Measurements from ENCODE around the gene SIRT3.
"Not testable (repeated sequence)": the region's sequence is repeated elsewhere in the genome, so short reads cannot be mapped to it uniquely, and the experiment has no call there.

SIRT3 gene

DNA sequence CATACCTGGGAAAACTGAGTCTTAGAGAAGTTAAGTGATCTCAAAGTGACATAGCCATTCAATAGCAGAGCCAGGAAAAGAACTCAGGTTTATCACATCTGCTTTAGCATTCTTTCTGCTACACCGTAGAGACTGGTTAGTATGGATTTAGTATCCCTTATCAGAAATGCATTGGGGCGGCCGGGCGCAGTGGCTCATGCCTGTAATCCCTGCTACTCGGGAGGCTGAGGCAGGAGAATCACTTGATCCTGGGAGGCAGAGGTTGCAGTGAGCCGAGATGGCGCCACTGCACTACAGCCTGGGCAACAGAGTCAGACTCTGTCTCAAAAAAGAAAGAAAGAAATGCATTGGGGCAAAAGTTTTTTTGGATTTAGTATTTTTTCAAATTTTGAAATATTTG, 2.2 kb upstream of the SIRT3 start:
- not testable (repeated sequence) for DNase-seq

DNA sequence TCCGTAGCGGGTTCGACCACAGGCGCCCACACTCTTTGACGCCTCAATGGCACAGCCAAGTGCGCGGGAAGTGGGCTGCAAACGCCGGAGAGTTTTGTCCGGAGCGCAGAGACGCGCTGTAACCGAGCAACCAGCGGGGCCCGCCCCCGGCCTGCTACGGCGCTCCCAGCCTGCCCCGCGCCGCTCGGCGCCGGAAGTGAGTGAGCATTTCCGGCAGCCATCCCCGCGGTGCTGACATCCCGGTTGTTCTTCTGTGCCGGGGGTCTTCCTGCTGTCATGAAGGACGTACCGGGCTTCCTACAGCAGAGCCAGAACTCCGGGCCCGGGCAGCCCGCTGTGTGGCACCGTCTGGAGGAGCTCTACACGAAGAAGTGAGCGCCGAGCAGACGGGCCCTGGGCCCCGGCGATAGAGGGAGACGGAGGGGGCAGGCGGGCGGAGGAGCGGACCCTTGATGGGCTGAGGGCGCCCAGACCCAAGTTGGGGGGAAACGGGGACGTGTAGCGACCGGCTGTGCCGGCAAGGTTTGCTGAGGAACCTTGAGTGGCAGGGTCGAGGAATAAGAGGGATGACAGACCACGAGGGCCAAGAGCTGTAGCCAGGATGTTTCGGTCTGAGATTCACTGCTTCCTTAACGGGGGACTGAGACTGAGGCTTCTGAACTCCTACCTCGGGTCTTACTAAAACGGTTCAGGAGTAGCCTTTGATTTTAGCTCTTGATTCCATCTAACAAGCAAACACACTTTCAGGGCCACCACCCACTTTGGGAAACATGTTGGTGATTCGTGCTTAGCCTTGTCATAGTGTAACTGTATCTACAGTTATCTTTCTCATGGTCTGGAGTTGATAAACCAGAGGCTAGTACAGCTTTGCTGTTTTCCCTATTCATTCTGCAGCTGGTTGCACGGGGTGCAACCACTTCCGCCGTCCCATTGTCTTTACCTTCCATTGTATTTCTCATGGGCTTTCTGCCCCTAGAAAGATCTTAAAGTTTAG, 929 bp upstream of the SIRT3 start, which contains the start of gene PSMD13:
TSS of gene PSMD13 (plus strand) at position 203 of the 994 bp plus-strand sequence. CDS start at position 277, 74 bp downstream.
- peak; percentile 56 for DNase-seq

GRCh38 chr11:235609-235996, 539 bp downstream of the SIRT3 start:
- no peak for DNase-seq

DNA sequence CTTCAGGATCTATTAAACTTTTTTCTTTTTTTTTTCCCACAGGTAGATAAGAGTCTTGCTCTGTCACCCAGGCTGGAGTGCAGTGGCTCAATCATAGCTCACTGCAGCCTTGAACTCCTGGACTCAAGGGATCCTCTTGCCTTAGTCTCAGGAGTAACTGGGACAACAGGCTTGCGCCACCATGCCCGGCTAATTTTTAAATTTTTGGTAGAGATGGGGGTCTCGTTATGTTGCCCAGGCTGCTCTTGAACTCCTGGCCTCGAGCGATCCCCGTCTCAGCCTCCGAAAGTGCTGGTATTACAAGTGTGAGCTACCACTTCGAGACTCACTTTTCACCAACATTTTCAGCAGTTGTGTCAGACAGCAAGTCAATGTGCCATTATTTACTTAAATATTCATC, 962 bp downstream of the SIRT3 start:
- DNase-seq = no peak

DNA sequence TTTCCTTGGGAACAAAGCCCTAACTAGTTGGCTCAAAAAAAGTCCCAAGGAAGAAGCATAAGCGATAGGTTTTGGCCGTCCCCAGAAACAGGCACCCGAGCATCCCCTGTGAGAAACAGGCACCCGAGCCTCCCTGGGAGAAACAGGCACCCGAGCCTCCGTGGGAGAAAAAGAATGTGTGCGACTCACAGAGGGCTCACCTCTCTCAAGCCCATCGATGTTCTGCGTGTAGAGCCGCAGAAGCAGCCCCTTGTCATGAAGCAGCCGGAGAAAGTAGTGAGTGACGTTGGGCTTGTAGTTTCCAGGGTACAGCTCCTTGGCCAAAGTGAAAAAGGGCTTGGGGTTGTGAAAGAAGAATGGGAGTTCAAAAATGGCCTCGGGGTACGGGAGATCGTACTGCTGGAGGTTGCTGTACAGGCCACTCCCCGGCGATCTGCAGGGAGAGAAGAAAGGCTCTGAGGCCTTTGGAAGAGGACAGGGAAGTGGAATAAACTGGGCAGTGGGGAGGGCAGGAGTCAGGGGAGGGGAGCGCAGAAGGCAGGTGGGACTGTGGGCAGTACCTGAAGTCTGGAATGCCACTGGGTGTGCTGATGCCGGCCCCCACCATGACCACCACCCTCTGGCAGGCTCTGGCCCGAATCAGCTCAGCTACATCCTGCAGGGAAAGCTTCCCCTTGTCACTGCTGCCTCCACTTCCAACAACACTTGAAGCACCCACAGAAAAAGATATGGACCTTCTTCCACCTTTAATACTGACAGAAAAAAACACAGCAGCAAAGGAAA, 3.2 kb downstream of the SIRT3 start:
- DNase-seq = no peak

DNA sequence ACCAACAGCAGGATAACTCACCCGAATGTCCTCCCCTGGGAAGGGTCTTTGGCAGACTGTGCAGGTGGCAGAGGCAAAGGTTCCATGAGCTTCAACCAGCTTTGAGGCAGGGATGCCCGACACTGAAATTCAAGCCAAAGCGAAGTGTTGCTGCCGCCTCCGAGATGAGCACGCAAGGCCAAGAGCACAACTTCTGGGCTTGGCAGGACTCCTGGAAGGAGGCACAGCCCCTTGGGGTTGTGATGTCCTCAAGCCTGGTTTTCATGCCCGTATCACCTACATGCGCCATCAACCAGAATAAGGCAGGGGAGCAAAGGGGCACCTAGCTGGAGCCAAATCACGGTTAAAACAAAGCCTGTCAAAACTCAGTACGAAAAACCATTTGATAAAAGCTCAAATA, 5.7 kb downstream of the SIRT3 start:
- DNase-seq = no peak

- no peak for DNase-seq
Observed at GRCh38 chr11:227824-228379, 8.2 kb downstream of the SIRT3 start.

DNA sequence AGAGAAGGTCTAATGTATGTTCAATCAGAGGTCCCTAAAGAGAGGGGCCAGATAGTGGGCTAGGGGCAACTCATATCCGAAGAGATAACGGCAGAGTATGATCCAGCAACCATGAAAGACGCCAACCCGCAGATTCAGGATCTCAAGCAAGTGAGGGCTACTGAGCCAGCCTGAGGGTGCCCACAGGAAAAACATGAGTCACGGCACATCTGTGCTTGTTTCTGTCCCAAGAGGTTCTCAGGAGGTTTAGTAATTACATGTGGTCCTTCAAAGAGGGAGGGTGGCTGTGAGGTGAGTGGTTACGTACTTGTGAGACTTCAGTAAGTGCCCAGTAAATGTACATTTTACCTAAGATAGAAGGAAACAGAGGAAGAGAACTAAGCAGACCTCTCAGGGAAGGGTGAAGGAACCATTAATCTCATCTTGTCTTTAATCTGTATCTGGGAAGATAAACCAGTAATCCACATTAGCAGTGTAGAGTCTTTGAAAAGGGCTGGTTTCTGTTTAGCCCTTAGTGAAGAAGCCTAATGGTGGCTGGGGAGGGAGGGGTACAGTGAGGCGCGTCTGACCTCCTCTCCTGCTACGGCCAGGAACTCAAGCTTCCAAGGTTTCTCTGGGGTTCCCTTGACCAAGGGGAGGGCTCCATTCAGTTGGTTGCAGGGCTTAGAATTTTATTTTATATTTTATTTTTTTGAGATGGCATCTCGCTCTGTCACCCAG, 10.2 kb downstream of the SIRT3 start:
- DNase-seq = no peak

GRCh38 chr11:224424-224823, 11.7 kb downstream of the SIRT3 start:
- no peak for DNase-seq

DNA sequence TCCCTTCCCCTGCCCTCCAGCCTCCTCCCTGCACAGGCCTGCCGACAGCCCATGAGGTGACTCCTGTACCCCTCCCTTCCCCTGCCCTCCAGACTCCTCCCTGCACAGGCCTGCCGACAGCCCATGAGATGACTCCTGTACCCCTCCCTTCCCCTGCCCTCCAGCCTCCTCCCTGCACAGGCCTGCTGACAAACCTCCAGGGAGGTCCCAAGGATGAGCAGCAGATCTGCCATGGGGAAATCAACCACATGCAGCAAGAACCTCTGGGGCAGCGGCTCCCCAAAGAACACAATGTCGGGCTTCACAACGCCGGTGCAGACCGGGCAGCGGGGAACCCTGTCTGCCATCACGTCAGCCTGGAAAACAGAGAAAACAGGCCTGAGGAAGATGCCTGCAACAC, 12.3 kb downstream of the SIRT3 start:
- DNase-seq = no peak

DNA sequence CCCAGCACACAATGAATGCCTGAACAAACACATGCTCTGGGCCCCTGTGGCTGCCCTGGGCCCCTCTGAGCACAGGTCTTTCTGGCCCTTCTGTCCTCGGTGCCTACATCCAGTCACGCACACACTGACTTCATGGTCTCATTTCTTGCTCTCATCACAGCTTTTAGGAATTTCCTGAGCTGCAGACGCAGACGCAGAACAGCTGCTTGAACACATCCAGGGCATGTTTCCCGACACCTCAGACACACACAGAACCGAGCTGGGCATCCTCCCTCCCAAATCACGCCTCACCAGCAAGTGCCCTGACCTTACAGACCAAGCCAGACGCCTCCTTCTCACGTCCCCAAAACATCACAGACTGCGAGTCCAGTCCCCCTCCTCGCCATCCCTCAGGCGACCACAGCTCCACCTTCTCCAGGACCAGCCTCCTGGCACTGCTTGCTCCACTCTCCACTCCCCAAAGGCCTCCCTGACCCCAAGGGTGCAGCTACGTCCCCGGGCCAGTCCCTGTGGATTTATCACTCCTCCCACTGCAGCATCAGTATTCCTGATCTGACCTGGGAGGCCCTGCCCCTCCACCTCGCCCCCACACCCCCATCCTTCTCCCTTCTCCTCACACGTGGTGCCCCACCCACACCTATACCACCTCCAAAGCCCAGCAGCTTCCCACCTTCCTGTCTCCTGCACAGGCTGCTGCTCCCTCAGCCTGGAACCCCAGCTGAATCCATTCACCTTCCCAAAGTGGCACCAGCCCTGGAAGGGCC, 12.9 kb downstream of the SIRT3 start:
- DNase-seq = no peak

DNA sequence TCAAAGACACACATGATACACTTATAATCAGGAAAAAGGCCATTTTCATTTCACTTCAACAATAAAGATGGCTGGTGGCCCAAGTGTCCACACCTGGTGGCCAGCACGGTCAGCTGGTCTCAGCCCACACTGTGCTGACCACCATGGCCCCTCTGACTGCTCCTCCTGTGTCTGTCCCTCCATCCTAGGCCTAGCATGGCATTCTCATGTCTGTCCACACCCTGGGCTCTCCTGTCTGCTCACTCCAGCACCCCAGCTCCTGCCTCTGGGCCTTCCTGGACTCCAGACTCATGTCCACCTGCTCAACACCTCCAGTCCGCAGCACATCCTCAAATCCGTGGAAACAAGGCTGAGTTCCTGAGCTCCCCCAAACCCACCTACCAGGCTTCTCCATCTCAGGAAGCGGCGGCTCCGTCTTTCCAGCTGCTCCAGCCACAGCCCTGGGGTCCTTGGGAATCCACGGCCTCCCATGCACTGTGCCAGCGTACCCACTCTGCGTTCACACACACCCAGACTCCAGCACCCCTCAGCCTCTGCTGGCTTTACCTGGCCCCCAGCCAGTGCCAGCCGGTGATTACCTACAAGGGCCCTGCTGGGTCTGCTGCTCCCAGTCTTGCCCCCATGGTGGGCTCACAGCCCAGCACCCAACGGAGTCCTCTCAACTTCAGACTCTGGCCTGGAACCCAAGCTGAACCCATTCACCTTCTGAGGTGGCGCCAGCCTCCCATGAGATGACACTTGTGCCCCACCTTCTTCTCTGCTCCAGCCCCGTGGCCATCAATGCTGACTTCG, 13.9 kb downstream of the SIRT3 start:
- DNase-seq = no peak

GRCh38 chr11:221539-221938, 14.6 kb downstream of the SIRT3 start:
- no peak for DNase-seq

- DNase-seq = not testable (repeated sequence)
Observed at GRCh38 chr11:220641-221215, 15.4 kb downstream of the SIRT3 start.

DNA sequence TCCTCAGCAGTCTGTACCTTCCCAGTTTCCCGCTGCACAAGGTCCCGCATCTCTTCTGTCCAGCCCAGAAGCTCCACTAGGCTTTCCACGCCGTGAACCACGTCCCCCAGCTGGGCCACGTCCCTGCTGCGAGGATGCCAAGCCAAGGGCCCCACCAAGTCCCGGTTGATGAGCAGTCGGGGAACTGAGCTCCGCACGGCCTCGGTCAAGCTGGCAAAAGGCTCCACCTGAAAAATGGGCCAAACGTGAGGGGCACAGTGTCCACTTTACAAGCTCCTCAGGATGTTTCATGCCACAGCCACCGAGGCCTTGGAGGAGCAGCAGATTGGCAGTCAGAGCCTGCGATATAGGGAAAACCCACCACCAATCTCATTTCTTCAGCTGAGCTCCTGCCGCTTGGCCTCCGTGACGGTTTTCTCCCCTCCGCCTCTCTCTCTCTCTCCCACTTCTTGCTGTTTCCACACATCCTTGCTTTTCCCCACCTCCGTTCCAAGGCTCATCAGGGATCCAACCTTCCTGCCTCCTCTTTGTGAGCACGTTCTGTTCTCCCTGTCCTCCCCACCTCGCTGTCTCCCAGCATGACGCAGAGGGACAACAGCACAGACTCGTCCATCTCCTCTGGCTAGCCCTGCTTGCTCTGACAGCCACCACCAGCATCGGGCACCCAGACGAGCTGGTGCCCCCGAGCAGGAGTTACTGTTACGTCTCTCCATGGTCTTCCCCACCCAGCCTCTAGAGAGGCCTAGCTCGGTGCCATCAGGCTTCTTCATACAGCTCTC, 17.1 kb downstream of the SIRT3 start:
- no peak for DNase-seq

GRCh38 chr11:217704-218103, 18.4 kb downstream of the SIRT3 start:
- no peak for DNase-seq

DNA sequence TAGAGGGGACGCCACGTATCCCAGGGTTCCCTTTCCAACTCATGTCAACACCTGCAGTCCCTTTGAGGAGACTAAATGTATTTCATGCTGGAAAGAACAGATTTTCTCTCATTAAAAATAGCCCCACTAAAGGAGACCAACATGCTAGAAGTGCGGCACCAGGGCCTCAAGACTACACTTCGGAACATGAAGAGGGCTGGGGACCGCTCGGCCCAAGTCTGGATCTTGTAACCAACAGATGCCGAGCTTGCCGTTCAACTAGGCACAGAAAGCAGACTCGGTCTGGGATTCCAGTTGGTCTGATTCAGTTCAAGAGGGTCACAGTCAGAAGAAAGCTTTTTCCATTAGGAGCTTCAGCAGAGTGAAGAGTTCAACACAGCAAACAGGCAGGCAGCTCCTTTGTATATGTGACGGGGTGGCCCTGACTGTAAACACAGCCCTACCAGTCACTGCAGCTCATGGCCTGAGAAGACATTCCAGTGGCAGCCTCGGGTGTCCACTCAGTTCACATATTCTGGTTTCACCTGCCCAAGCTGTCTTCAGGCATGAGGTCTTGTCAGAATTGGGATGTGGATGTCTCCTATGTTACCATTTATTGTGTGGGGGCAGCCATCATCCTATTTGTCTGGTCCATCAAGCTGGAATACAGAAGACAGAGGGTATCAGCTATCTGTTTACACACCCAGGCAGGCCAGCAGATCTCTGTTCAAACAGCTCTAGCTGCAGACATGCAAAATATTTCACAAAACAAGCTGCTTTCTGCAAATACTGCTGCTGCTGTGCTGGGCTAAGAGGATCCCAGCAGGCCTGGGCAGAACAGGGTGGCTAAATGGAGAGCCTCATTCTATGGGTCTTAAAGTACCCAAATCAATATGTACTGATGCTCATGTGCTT, 19.8 kb downstream of the SIRT3 start:
- DNase-seq = no peak

GRCh38 chr11:215581-216037, 20.5 kb downstream of the SIRT3 start:
- DNase-seq = no peak

GRCh38 chr11:214083-214482, 22.1 kb downstream of the SIRT3 start:
- DNase-seq = no peak

All from NCI-H2171 (cell line).